Neuronal stem cell (in vitro differentiated cells): ENCODE measurements around the gene C1orf50.

Source experiments
- DNase-seq: peaks from one replicate; pipeline ENCODE4 v3.0.0-alpha.2; 2013; ENCODE audit warnings: low spot score
- H2AFZ ChIP-seq: one replicate; pipeline ENCODE4 v1.6.1; 2013; ENCODE audit warnings: mild to moderate bottlenecking, low read length, inconsistent platforms
- H2AK5ac ChIP-seq: 2 replicates; pipeline ENCODE4 v1.6.1; 2013; ENCODE audit warnings: low read depth, mild to moderate bottlenecking, inconsistent platforms, low read length, moderate library complexity, mixed read lengths
- H2BK120ac ChIP-seq: 2 replicates; pipeline ENCODE4 v1.6.1; 2013; ENCODE audit warnings: low read depth, mild to moderate bottlenecking, inconsistent platforms, low read length, moderate library complexity, mixed read lengths
- H2BK12ac ChIP-seq: one replicate; pipeline ENCODE4 v1.6.1; 2013; ENCODE audit warnings: low read length, inconsistent platforms
- H2BK15ac ChIP-seq: 2 replicates; pipeline ENCODE4 v1.6.1; 2013; ENCODE audit warnings: mild to moderate bottlenecking, low read length, inconsistent platforms, mixed read lengths
- H2BK5ac ChIP-seq: one replicate; pipeline ENCODE4 v1.6.1; 2013; ENCODE audit warnings: inconsistent platforms, mild to moderate bottlenecking, low read length, moderate library complexity
- H3K14ac ChIP-seq: one replicate; pipeline ENCODE4 v1.6.1; 2013; ENCODE audit warnings: low read length, inconsistent platforms
- H3K18ac ChIP-seq: 2 replicates; pipeline ENCODE4 v1.6.1; 2013; ENCODE audit warnings: low read length, inconsistent platforms
- H3K23ac ChIP-seq: 2 replicates; pipeline ENCODE4 v1.6.1; 2013; ENCODE audit warnings: low read depth, mild to moderate bottlenecking, mixed read lengths, low read length, inconsistent platforms; ENCODE audit not compliant: poor library complexity
- H3K27ac ChIP-seq: replicated peaks from 3 replicates; pipeline ENCODE4 v1.5.1; 2013; ENCODE audit warnings: low read length, inconsistent platforms
- H3K27me3 ChIP-seq, 3 experiments: 2 replicates each; pipeline ENCODE4 v1.6.1; 2013; ENCODE audit warnings: low read length in 3 of 3, mild to moderate bottlenecking in 2 of 3, inconsistent platforms in 1 of 3, low read depth in 1 of 3, mixed read lengths in 1 of 3, moderate library complexity in 1 of 3; ENCODE audit not compliant: control insufficient read depth in 3 of 3, insufficient read depth in 3 of 3
- H3K36me3 ChIP-seq, 2 donors: replicated peaks in 1 of 2; 2 replicates each; pipeline ENCODE4 v1.6.1; 2013; ENCODE audit warnings: low read length in 2 of 2; ENCODE audit not compliant: control insufficient read depth in 2 of 2, insufficient read depth in 2 of 2
- H3K4ac ChIP-seq: 2 replicates; pipeline ENCODE4 v1.6.1; 2013; ENCODE audit warnings: inconsistent platforms, mild to moderate bottlenecking, low read length, moderate library complexity
- H3K4me1 ChIP-seq, 2 donors: 1 replicate in 1 of 2; 2 replicates in 1 of 2; pipeline ENCODE4 v1.6.1; 2013; ENCODE audit warnings: low read length in 2 of 2, low read depth in 1 of 2; ENCODE audit not compliant: control insufficient read depth in 2 of 2, insufficient read depth in 1 of 2
- H3K4me2 ChIP-seq: one replicate; pipeline ENCODE4 v1.6.1; 2013; ENCODE audit warnings: mild to moderate bottlenecking, low read length, inconsistent platforms; ENCODE audit not compliant: insufficient read depth, poor library complexity, severe bottlenecking
- H3K4me3 ChIP-seq, 2 donors: 2 replicates each; pipeline ENCODE4 v1.5.1; 2013; ENCODE audit warnings: low read length in 2 of 2, mild to moderate bottlenecking in 2 of 2, inconsistent platforms in 1 of 2, moderate library complexity in 1 of 2
- H3K79me1 ChIP-seq: one replicate; pipeline ENCODE4 v1.6.1; 2013; ENCODE audit warnings: low read depth, mild to moderate bottlenecking, inconsistent platforms, low read length, moderate library complexity
- H3K9ac ChIP-seq: one replicate; pipeline ENCODE4 v1.6.1; 2013; ENCODE audit warnings: mild to moderate bottlenecking, low read depth, low read length, inconsistent platforms; ENCODE audit not compliant: poor library complexity
- H3K9me3 ChIP-seq, 2 donors: replicated peaks in 1 of 2; 2 replicates each; pipeline versions ENCODE3 to v1.6.1; 2013; ENCODE audit warnings: low read length in 2 of 2, mild to moderate bottlenecking in 2 of 2, inconsistent platforms in 1 of 2, low read depth in 1 of 2, mixed read lengths in 1 of 2, moderate library complexity in 1 of 2; ENCODE audit not compliant: control insufficient read depth in 2 of 2, insufficient read depth in 1 of 2
- H4K8ac ChIP-seq: one replicate; pipeline ENCODE4 v1.6.1; 2013; ENCODE audit warnings: low read depth, mild to moderate bottlenecking, inconsistent platforms, low read length, moderate library complexity
- H4K91ac ChIP-seq: one replicate; pipeline ENCODE4 v1.6.1; 2013; ENCODE audit warnings: low read length, low read depth, mild to moderate bottlenecking, inconsistent platforms; ENCODE audit not compliant: poor library complexity
- WGBS, 2 donors: extraction: QIAGEN DNeasy Blood & Tissue Kit; methylation state at CpG; one replicate each; pipeline ENCODE4 v1.1.7; 2013; ENCODE audit warnings: missing lambda C conversion rate in 2 of 2, mixed read lengths in 1 of 2; ENCODE audit not compliant: insufficient read length in 2 of 2, insufficient replicate concordance in 1 of 2; ENCODE audit errors: extremely low coverage in 2 of 2; 5-methylcytosine and 5-hydroxymethylcytosine counted together

Gene C1orf50

GRCh38 chr1:42797979-42798378, 30.9 kb downstream of the C1orf50 start:
- no CpG with 5 or more reads among the region's 5 CpGs for WGBS, 2 donors
- H3K23ac ChIP-seq, result no peak overlapping the region
- no peak overlapping the region for H3K4me2 ChIP-seq
- no peak overlapping the region for H2BK120ac ChIP-seq
- H3K36me3 ChIP-seq, result no peaks in the 10 kb centered on the region
- no peak overlapping the region for H3K14ac ChIP-seq
- no peaks in the 10 kb centered on the region for H3K79me1 ChIP-seq
- no peak overlapping the region for H2BK15ac ChIP-seq
- H3K9me3 ChIP-seq, result no peaks in the 10 kb centered on the region
- H3K18ac ChIP-seq, result no peak overlapping the region
- no peak overlapping the region for H3K27ac ChIP-seq
- no peak overlapping the region for H2BK12ac ChIP-seq
- H3K27me3 ChIP-seq, result no peaks in the 10 kb centered on the region
- no peak overlapping the region for H2BK5ac ChIP-seq
- H3K4ac ChIP-seq, result no peak overlapping the region
- H4K91ac ChIP-seq, result no peak overlapping the region
- no peak overlapping the region for H2AK5ac ChIP-seq
- no peak overlapping the region for H3K9ac ChIP-seq
- DNase-seq, result no peak
- no peak overlapping the region for H4K8ac ChIP-seq
- peaks cover 0 to 4% of the 10 kb centered on the region in 2 donors for H3K4me1 ChIP-seq
- H3K4me3 ChIP-seq, result no peak overlapping the region
- peak overlapping the region; percentile 6 for H2AFZ ChIP-seq

- Histone ChIP-seq H3K27ac (no peak overlapping the region), H3K4me2 (no peak overlapping the region), H3K27me3 (no peaks in the 10 kb centered on the region), H3K23ac (no peak overlapping the region), H2BK12ac (no peak overlapping the region), H3K9ac (no peak overlapping the region), H2BK15ac (no peak overlapping the region), H2AFZ (no peak overlapping the region), H4K8ac (no peak overlapping the region), H3K36me3 (peaks cover 2 to 22% of the 10 kb centered on the region in 2 donors), H3K9me3 (no peaks in the 10 kb centered on the region), H3K18ac (no peak overlapping the region), H3K4me1 (peaks cover 0 to 2% of the 10 kb centered on the region in 2 donors), H2AK5ac (no peak overlapping the region), H3K79me1 (peaks cover 1% of the 10 kb centered on the region), H4K91ac (no peak overlapping the region), H3K4me3 (no peak overlapping the region), H3K14ac (no peak overlapping the region), H2BK120ac (no peak overlapping the region), H2BK5ac (no peak overlapping the region), H3K4ac (no peak overlapping the region)
- no CpG with 5 or more reads among the region's 8 CpGs for WGBS, 2 donors
- DNase-seq, result no peak
These were observed 34.9 kb downstream of the C1orf50 start for GRCh38 chr1:42801832-42802473.

GRCh38 chr1:42806171-42806570, 39.1 kb downstream of the C1orf50 start:
- Histone ChIP-seq H3K18ac (no peak overlapping the region), H2BK15ac (no peak overlapping the region), H3K9ac (no peak overlapping the region), H3K4me1 (no peaks in the 10 kb centered on the region), H2BK120ac (no peak overlapping the region), H3K36me3 (peaks cover 7 to 36% of the 10 kb centered on the region in 2 donors), H2AFZ (no peak overlapping the region), H2AK5ac (no peak overlapping the region), H3K9me3 (no peaks in the 10 kb centered on the region), H3K79me1 (peaks cover 1% of the 10 kb centered on the region), H2BK12ac (no peak overlapping the region), H3K4me2 (no peak overlapping the region), H3K4ac (no peak overlapping the region), H3K4me3 (no peak overlapping the region), H3K27me3 (no peaks in the 10 kb centered on the region), H3K14ac (no peak overlapping the region), H2BK5ac (no peak overlapping the region), H3K23ac (no peak overlapping the region), H4K8ac (no peak overlapping the region), H3K27ac (no peak overlapping the region), H4K91ac (no peak overlapping the region)
- no peak for DNase-seq

GRCh38 chr1:42806593-42806992, 39.5 kb downstream of the C1orf50 start:
- Histone ChIP-seq H2AFZ (no peak overlapping the region), H4K8ac (no peak overlapping the region), H3K4me3 (no peak overlapping the region), H3K27ac (no peak overlapping the region), H2BK5ac (no peak overlapping the region), H3K4me1 (no peaks in the 10 kb centered on the region), H3K79me1 (peaks cover 1% of the 10 kb centered on the region), H2BK12ac (no peak overlapping the region), H3K4me2 (no peak overlapping the region), H4K91ac (no peak overlapping the region), H3K4ac (no peak overlapping the region), H3K9ac (no peak overlapping the region), H3K23ac (no peak overlapping the region), H2BK15ac (no peak overlapping the region), H3K18ac (no peak overlapping the region), H2BK120ac (no peak overlapping the region), H3K14ac (no peak overlapping the region), H3K27me3 (no peaks in the 10 kb centered on the region), H3K9me3 (no peaks in the 10 kb centered on the region), H2AK5ac (no peak overlapping the region), H3K36me3 (peaks cover 7 to 40% of the 10 kb centered on the region in 2 donors)
- WGBS, 2 donors, result no CpG with 5 or more reads among the region's 5 CpGs
- DNase-seq, result no peak
